A549 (cell line): ENCODE data around the gene MXI1. TPM values are rescaled to one million over a fixed set of nuclear protein-coding genes. Genes with fewer than 3 reads are reported as not detected.

Source experiments
- ATAC-seq, 2 experiments: fragments of 200-7000 bp in 1 of 2; fragments of >200 bp in 1 of 2; cut with Nextera tagmentation in 1 of 2; cut with Tn5 transposase in 1 of 2; 3 replicates each; pipeline versions ENCODE4 v1.8.0 to v1.9.1; 2018 to 2020; ENCODE audit warnings: mild to moderate bottlenecking in 1 of 2, moderate library complexity in 1 of 2
- CTCF ChIA-PET: fragments of 300-600 bp; sonication (Branson Sonifier 250); formaldehyde crosslinking; extraction: SDS; loops from one replicate; lab custom pipeline; 2021; ENCODE audit warnings: antibody characterized with exemption, inconsistent platforms; lab: Yijun Ruan, JAX
- POLR2A ChIA-PET: fragments of 350-600 bp; formaldehyde crosslinking; extraction: SDS; loops from one replicate; lab custom pipeline; 2021; ENCODE audit warnings: antibody characterized with exemption, inconsistent platforms; lab: Yijun Ruan, JAX
- DNase-seq, 2 experiments: peaks; one replicate each; pipeline versions ENCODE4 v3.0.0 to v3.0.0-alpha.2; 2011 to 2016; ENCODE audit warnings: low read depth in 1 of 2, low spot score in 1 of 2
- FAIRE-seq: peaks from 2 replicates; lab custom pipeline; 2011; peaks lifted over from hg19 to GRCh38; lab: Jason Lieb, UNC
- H3K27ac ChIP-seq, 2 experiments: fragments of >200 bp; sonication (Bioruptor Twin); formaldehyde crosslinking; 3 replicates each; pipeline ENCODE4 v1.5.1; 2016 to 2017
- H3K4me1 ChIP-seq: fragments of >200 bp; sonication (Bioruptor Twin); formaldehyde crosslinking; 3 replicates; pipeline ENCODE4 v1.6.1; 2016
- H3K4me2 ChIP-seq: fragments of >200 bp; sonication (Bioruptor Twin); formaldehyde crosslinking; 3 replicates; pipeline ENCODE4 v1.6.1; 2016
- H3K4me3 ChIP-seq: fragments of >200 bp; sonication (Bioruptor Twin); formaldehyde crosslinking; 3 replicates; pipeline ENCODE4 v1.5.1; 2016
- H3K9me3 ChIP-seq: fragments of >200 bp; sonication (Bioruptor Twin); formaldehyde crosslinking; 3 replicates; pipeline ENCODE4 v1.6.1; 2016
- CBX8 ChIP-seq: fragments of 200-600 bp; sonication (generic); IDR thresholded peaks from 2 replicates; pipeline ENCODE4 v1.6.1; 2016
- CHD2 ChIP-seq: fragments of 150-350 bp; IDR thresholded peaks from 2 replicates; pipeline ENCODE4 v1.6.1; 2014; ENCODE audit warnings: low read length; ENCODE audit not compliant: partially characterized antibody
- CHD4 ChIP-seq: fragments of 200-600 bp; sonication (generic); IDR thresholded peaks from 2 replicates; pipeline ENCODE4 v1.6.1; 2016; ENCODE audit warnings: antibody characterized with exemption, mild to moderate bottlenecking, borderline replicate concordance
- EHF ChIP-seq: fragments of 250-450 bp; sonication (Bioruptor Pico); IDR thresholded peaks from 2 replicates; pipeline ENCODE4 v1.5.0; 2020; ENCODE audit warnings: mild to moderate bottlenecking
- EHMT2 ChIP-seq: fragments of 200-600 bp; sonication (generic); IDR thresholded peaks from 2 replicates; pipeline ENCODE4 v1.6.1; 2016; ENCODE audit warnings: antibody characterized with exemption, low read depth, mild to moderate bottlenecking, moderate library complexity
- FOXS1 ChIP-seq: fragments of 250-450 bp; sonication (Bioruptor Pico); IDR thresholded peaks from 2 replicates; pipeline ENCODE4 v1.5.0; 2020; ENCODE audit warnings: mild to moderate bottlenecking, moderate library complexity
- HEYL ChIP-seq: fragments of 250-450 bp; sonication (Bioruptor Pico); IDR thresholded peaks from 2 replicates; pipeline ENCODE4 v1.8.0; 2021; ENCODE audit warnings: mild to moderate bottlenecking, moderate library complexity
- HOXA7 ChIP-seq: fragments of 250-450 bp; sonication (Bioruptor Pico); IDR thresholded peaks from 2 replicates; pipeline ENCODE4 v1.5.0; 2020; ENCODE audit warnings: mild to moderate bottlenecking, moderate library complexity
- HOXB13 ChIP-seq: fragments of 250-450 bp; sonication (Bioruptor Pico); IDR thresholded peaks from 2 replicates; pipeline ENCODE4 v1.5.0; 2020; ENCODE audit warnings: low read depth, mild to moderate bottlenecking, moderate library complexity
- HOXB5 ChIP-seq: fragments of 250-450 bp; sonication (Bioruptor Pico); IDR thresholded peaks from 2 replicates; pipeline ENCODE4 v1.5.0; 2020; ENCODE audit warnings: mild to moderate bottlenecking, moderate library complexity
- KDM1A ChIP-seq: fragments of 200-600 bp; sonication (generic); IDR thresholded peaks from 2 replicates; pipeline ENCODE4 v1.6.1; 2016; ENCODE audit warnings: low read depth, mild to moderate bottlenecking
- KDM5A ChIP-seq: fragments of 200-600 bp; sonication (generic); IDR thresholded peaks from 2 replicates; pipeline ENCODE4 v1.6.1; 2016; ENCODE audit warnings: antibody characterized with exemption, mild to moderate bottlenecking
- MAFK ChIP-seq: fragments of 450-650 bp; IDR thresholded peaks from 2 replicates; pipeline ENCODE4 v1.6.1; 2014; ENCODE audit not compliant: partially characterized antibody
- MYC ChIP-seq: IDR thresholded peaks from 2 replicates; pipeline ENCODE4 v1.6.1; 2012; ENCODE audit warnings: mild to moderate bottlenecking, inconsistent platforms, low read length, improper control_type of control experiment, borderline replicate concordance
- NFE2L2 ChIP-seq: fragments of 150-350 bp; conservative IDR thresholded peaks from 2 replicates; pipeline ENCODE4 v1.6.1; 2014; ENCODE audit warnings: low read length
- NR3C1 ChIP-seq: fragments of >200 bp; sonication (Bioruptor Twin); formaldehyde crosslinking; IDR thresholded peaks from 3 replicates; pipeline ENCODE4 v1.6.1; 2017
- POLR2A ChIP-seq: IDR thresholded peaks from 2 replicates; pipeline ENCODE4 v1.6.1; 2012; ENCODE audit warnings: mild to moderate bottlenecking, low read length
- POLR2AphosphoS2 ChIP-seq: conservative IDR thresholded peaks from 2 replicates; pipeline ENCODE4 v1.6.1; 2012; ENCODE audit warnings: low read length, improper control_type of control experiment, inconsistent platforms
- SMC3 ChIP-seq: fragments of >200 bp; sonication (Bioruptor Twin); formaldehyde crosslinking; IDR thresholded peaks from 3 replicates; pipeline ENCODE4 v1.6.1; 2018; ENCODE audit warnings: inconsistent platforms
- SREBF2 ChIP-seq: fragments of 450-650 bp; IDR thresholded peaks from 2 replicates; pipeline ENCODE4 v1.6.1; 2014; ENCODE audit warnings: mild to moderate bottlenecking, moderate library complexity
- TFCP2L1 ChIP-seq: fragments of 250-450 bp; sonication (Bioruptor Pico); IDR thresholded peaks from 2 replicates; pipeline ENCODE4 v1.5.0; 2021; ENCODE audit warnings: mild to moderate bottlenecking
- TP53 ChIP-seq: fragments of 250-450 bp; sonication (Bioruptor Pico); IDR thresholded peaks from 2 replicates; pipeline ENCODE4 v1.5.0; 2021; ENCODE audit warnings: mild to moderate bottlenecking, moderate library complexity
- ZNF302 ChIP-seq: fragments of 250-450 bp; sonication (Bioruptor Pico); IDR thresholded peaks from 2 replicates; pipeline ENCODE4 v1.9.0; 2021; ENCODE audit warnings: inconsistent platforms, mild to moderate bottlenecking, moderate library complexity
- WGBS: methylation state at CpG from one replicate; pipeline ENCODE4 v1.1.6; 2017; ENCODE audit errors: missing lambda C conversion rate; 5-methylcytosine and 5-hydroxymethylcytosine counted together
- polyA plus RNA-seq, 4 experiments: library from polyadenylated mRNA; depleted of rRNA in 3 of 4; stranded (reverse); fragments of >200 nt; fragmentation: RNase III in 1 of 4; extraction: RNeasy Plus Mini Kit Qiagen cat#74134 plus additional on column Dnase treatment in 1 of 4; gene quantifications; 2 replicates in 3 of 4; 3 replicates in 1 of 4; pipeline ENCODE4 v1.2.3, GENCODE V29; 2011 to 2017
- TF ChIP-seq, protein P1 (sequence below): IDR thresholded peaks from 2 replicates; pipeline ENCODE4 v1.6.1; 2012
- TF ChIP-seq, protein P2 (sequence below): fragments of 150-350 bp; IDR thresholded peaks from 2 replicates; pipeline ENCODE4 v1.6.1; 2014; ENCODE audit warnings: low read depth, mild to moderate bottlenecking, low read length
- TF ChIP-seq, protein P3 (sequence below): fragments of >200 bp; sonication (Bioruptor Twin); formaldehyde crosslinking; IDR thresholded peaks from 2 replicates; pipeline ENCODE4 v1.6.1; 2016
- TF ChIP-seq, protein P4 (sequence below): fragments of >200 bp; sonication (Bioruptor Twin); formaldehyde crosslinking; IDR thresholded peaks from 3 replicates; pipeline ENCODE4 v1.6.1; 2016

Gene MXI1
- polyA plus RNA-seq, 2 of the 4 experiments (the other 2 are of a cell fraction): 7.1 to 15.7 TPM

DNA sequence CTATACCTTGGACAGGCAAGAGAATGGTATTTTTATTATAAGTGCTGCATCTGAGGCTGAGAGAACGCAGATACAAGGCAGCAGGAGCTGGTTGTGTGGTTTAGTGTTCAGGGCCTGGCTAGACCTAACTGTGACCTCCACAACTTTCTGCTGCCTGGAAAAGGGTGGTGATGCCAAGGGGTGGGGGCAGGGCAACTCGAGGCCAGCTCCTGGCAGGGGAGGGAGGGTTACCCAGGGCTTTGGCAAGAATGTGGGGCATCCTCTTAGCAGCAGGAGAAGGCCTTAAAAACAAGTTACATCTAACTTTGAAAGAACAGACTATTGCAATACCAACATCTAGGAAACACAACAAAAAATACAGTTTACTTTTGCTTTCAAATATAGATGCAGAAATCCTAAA, 13.0 kb downstream of the MXI1 start:
- no peak for ATAC-seq
- H3K4me1 ChIP-seq: peaks cover 10% of the 10 kb centered on the region; the same call in 2 of the 3 replicates
- no peak overlapping the region for H3K4me3 ChIP-seq
- no peak for DNase-seq
- TF ChIP-seq NFE2L2: no peak
- TF ChIP-seq EHF (CRISPR knock-in tag): no peak
- TF ChIP-seq FOXS1 (CRISPR knock-in tag): no peak
- TF ChIP-seq NR3C1: no peak
- TF ChIP-seq MYC: no peak
- no peak for TF ChIP-seq POLR2AphosphoS2
- TF ChIP-seq SMC3: no peak
- TF ChIP-seq KDM5A: no peak
- no peak for TF ChIP-seq HEYL (CRISPR knock-in tag)
- no peak for TF ChIP-seq EHMT2
- TF ChIP-seq POLR2A: no peak
- TF ChIP-seq, protein P1, sequence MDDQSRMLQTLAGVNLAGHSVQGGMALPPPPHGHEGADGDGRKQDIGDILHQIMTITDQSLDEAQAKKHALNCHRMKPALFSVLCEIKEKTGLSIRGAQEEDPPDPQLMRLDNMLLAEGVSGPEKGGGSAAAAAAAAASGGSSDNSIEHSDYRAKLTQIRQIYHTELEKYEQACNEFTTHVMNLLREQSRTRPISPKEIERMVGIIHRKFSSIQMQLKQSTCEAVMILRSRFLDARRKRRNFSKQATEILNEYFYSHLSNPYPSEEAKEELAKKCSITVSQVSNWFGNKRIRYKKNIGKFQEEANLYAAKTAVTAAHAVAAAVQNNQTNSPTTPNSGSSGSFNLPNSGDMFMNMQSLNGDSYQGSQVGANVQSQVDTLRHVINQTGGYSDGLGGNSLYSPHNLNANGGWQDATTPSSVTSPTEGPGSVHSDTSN: no peak
- no peak for TF ChIP-seq CBX8
- TF ChIP-seq CHD4: no peak
- H3K9me3 ChIP-seq: no peaks in the 10 kb centered on the region
- 53% methylated on average over 2 of the region's 2 CpGs for WGBS
- no peak overlapping the region for H3K4me2 ChIP-seq
- no peak overlapping the region for H3K27ac ChIP-seq
- CTCF ChIA-PET: interaction anchor here (0.6 to 9.1 kb wide), 4 partner anchors 11 to 241 kb away, joined by 3 to 176 read pairs (median 36); partner anchors contain the start of gene MXI1
- POLR2A ChIA-PET: interaction anchor here (2.6 kb wide), 1 partner anchor 10 kb away, joined by 24 read pairs; no protein-coding TSS in a partner anchor
- FAIRE-seq: no peak

DNA sequence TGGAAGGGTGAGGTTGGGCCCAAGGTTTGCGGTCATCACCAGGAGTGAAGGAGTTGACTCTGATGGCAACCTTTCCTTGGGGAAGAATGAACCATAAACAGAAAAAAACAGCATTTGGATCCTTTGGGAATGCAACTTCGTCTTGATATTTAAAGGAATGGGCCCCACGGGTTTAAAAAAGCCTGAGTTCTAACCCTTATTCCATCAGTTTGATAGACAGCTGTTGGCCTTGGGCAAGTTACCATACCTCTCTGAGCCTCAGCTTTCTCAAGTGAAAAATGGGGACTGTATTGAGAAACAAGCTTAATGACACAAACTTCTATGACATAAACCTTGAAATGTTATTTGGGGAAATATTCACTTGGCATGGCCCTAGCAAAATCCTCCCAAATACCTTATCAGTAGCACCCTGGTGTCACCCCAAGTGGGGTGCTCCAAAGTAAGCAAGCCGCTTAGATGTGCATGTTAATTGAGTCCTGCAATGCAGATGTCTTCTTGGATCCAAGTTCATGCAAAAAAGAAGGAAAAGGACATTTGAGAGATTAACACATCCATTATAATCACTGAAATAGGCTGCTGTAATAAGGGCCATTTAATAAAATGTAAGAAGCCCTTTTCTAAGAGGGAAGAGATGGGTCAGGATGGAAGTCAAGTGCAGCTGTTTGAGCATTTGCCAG, 13.8 kb downstream of the MXI1 start:
- H3K4me1 ChIP-seq: peaks cover 10% of the 10 kb centered on the region; the same call in 2 of the 3 replicates
- ATAC-seq: no peak
- CTCF ChIA-PET: interaction anchor here (0.6 to 9.1 kb wide), 11 partner anchors 12 to 242 kb away, joined by 3 to 176 read pairs (median 3); partner anchors contain the start of gene MXI1
- H3K4me2 ChIP-seq: peak overlapping the region; percentile 61
- no peak for FAIRE-seq
- POLR2A ChIA-PET: interaction anchor here (0.5 to 2.6 kb wide), 5 partner anchors 11 to 62 kb away, joined by 3 to 24 read pairs (median 4); no protein-coding TSS in a partner anchor
- H3K27ac ChIP-seq: peak overlapping the region in 1 of 2 experiments; percentile 53; a peak in 3 of 6 replicates
- TF ChIP-seq HOXB13 (CRISPR knock-in tag): no peak
- TF ChIP-seq, protein P1: no peak
- TF ChIP-seq SREBF2: no peak
- TF ChIP-seq TP53: no peak
- TF ChIP-seq HEYL (CRISPR knock-in tag): no peak
- TF ChIP-seq FOXS1 (CRISPR knock-in tag): no peak
- TF ChIP-seq ZNF302 (CRISPR knock-in tag): no peak
- no peak for TF ChIP-seq EHMT2
- TF ChIP-seq, protein P2, sequence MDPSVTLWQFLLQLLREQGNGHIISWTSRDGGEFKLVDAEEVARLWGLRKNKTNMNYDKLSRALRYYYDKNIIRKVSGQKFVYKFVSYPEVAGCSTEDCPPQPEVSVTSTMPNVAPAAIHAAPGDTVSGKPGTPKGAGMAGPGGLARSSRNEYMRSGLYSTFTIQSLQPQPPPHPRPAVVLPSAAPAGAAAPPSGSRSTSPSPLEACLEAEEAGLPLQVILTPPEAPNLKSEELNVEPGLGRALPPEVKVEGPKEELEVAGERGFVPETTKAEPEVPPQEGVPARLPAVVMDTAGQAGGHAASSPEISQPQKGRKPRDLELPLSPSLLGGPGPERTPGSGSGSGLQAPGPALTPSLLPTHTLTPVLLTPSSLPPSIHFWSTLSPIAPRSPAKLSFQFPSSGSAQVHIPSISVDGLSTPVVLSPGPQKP: no peak
- TF ChIP-seq, protein P3, sequence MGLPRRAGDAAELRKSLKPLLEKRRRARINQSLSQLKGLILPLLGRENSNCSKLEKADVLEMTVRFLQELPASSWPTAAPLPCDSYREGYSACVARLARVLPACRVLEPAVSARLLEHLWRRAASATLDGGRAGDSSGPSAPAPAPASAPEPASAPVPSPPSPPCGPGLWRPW: no peak
- TF ChIP-seq KDM1A: no peak
- no peak for TF ChIP-seq MAFK
- no peak for TF ChIP-seq KDM5A
- TF ChIP-seq TFCP2L1 (CRISPR knock-in tag): no peak
- no peak for TF ChIP-seq HOXB5
- no peak for TF ChIP-seq CHD2
- no peak for TF ChIP-seq CBX8
- TF ChIP-seq HOXA7 (CRISPR knock-in tag): no peak
- TF ChIP-seq POLR2A: no peak
- TF ChIP-seq, protein P4, sequence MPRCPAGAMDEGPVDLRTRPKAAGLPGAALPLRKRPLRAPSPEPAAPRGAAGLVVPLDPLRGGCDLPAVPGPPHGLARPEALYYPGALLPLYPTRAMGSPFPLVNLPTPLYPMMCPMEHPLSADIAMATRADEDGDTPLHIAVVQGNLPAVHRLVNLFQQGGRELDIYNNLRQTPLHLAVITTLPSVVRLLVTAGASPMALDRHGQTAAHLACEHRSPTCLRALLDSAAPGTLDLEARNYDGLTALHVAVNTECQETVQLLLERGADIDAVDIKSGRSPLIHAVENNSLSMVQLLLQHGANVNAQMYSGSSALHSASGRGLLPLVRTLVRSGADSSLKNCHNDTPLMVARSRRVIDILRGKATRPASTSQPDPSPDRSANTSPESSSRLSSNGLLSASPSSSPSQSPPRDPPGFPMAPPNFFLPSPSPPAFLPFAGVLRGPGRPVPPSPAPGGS: no peak
- H3K9me3 ChIP-seq: no peaks in the 10 kb centered on the region
- WGBS: 88% methylated on average over 4 of the region's 4 CpGs
- peak overlapping the region; percentile 14; the same call in 2 of the 3 replicates for H3K4me3 ChIP-seq
- DNase-seq: no peak
